CD4-positive, CD25-positive, alpha-beta regulatory T cell (primary cell): ENCODE results near the gene MSI2. TPM values are rescaled to one million over a fixed set of nuclear protein-coding genes. Genes with fewer than 3 reads are reported as not detected.
"Not testable (repeated sequence)": the region's sequence is repeated elsewhere in the genome, so short reads cannot be mapped to it uniquely, and the experiment has no call there.

Experiments
- ATAC-seq, 2 donors: fragments of 150-1000 bp; cut with Tn5 transposase; one replicate each; pipeline ENCODE4 v1.10.0; 2021; ENCODE audit warnings: low read depth in 2 of 2, moderate number of reproducible peaks in 2 of 2, moderate library complexity in 1 of 2
- DNase-seq, 3 donors: peaks; one replicate each; pipeline versions ENCODE4 v3.0.0 to v3.0.0-alpha.2; 2012 to 2022; ENCODE audit warnings: mixed read lengths in 1 of 3
- H3K27ac ChIP-seq: one replicate; pipeline ENCODE4 v1.7.0; 2013; ENCODE audit warnings: mild to moderate bottlenecking, low read length; ENCODE audit not compliant: insufficient read depth, poor library complexity, severe bottlenecking
- H3K27me3 ChIP-seq: one replicate; pipeline ENCODE4 v1.7.0; 2013; ENCODE audit warnings: low read length; ENCODE audit not compliant: control insufficient read depth, insufficient read depth
- H3K36me3 ChIP-seq: one replicate; pipeline ENCODE4 v1.7.0; 2013; ENCODE audit warnings: mild to moderate bottlenecking, low read length, moderate library complexity; ENCODE audit not compliant: control insufficient read depth, insufficient read depth
- H3K4me1 ChIP-seq: 2 replicates; pipeline ENCODE4 v1.7.0; 2013; ENCODE audit warnings: mild to moderate bottlenecking, low read length; ENCODE audit not compliant: insufficient read depth, control insufficient read depth, poor library complexity, severe bottlenecking
- H3K4me3 ChIP-seq: one replicate; pipeline ENCODE4 v1.7.0; 2013; ENCODE audit warnings: low read depth, mild to moderate bottlenecking, low read length, moderate library complexity
- H3K9me3 ChIP-seq, 2 experiments: 1 replicate in 1 of 2; 2 replicates in 1 of 2; pipeline ENCODE4 v1.7.0; 2013; ENCODE audit warnings: low read length in 2 of 2, mild to moderate bottlenecking in 1 of 2, moderate library complexity in 1 of 2; ENCODE audit not compliant: control insufficient read depth in 2 of 2
- H3K27ac Mint-ChIP-seq, 3 donors: one replicate each; pipeline ENCODE4 v1.8.0; 2020 to 2022; ENCODE audit warnings: mild to moderate bottlenecking in 3 of 3, mixed read lengths in 3 of 3, moderate library complexity in 2 of 3
- H3K27me3 Mint-ChIP-seq: one replicate; pipeline ENCODE4 v1.8.0; 2022; ENCODE audit warnings: mild to moderate bottlenecking, mixed read lengths
- H3K36me3 Mint-ChIP-seq: one replicate; pipeline ENCODE4 v1.8.0; 2020; ENCODE audit warnings: mixed read lengths
- H3K4me1 Mint-ChIP-seq, 4 donors: one replicate each; pipeline ENCODE4 v1.8.0; 2020 to 2022; ENCODE audit warnings: mixed read lengths in 4 of 4, mild to moderate bottlenecking in 1 of 4
- H3K4me3 Mint-ChIP-seq, 4 donors: one replicate each; pipeline ENCODE4 v1.8.0; 2020 to 2022; ENCODE audit warnings: mild to moderate bottlenecking in 4 of 4, mixed read lengths in 4 of 4, moderate library complexity in 3 of 4
- H3K9me3 Mint-ChIP-seq, 7 donors: one replicate each; pipeline ENCODE4 v1.8.0; 2020 to 2022; ENCODE audit warnings: mixed read lengths in 7 of 7, mild to moderate bottlenecking in 3 of 7, moderate library complexity in 2 of 7
- polyA plus RNA-seq, 4 donors: library from polyadenylated mRNA; unstranded; fragments of 300-500 nt; fragmentation: Illumina TruSeq; gene quantifications; one replicate each; pipeline ENCODE4 v1.2.3, GENCODE V29; 2021
- total RNA-seq: library from RNA; stranded (reverse); gene quantifications from one replicate; pipeline ENCODE4 v1.2.3, GENCODE V29; 2022

The MSI2 gene
- total and polyA plus RNA-seq, 5 donors from 2014 or later = 3.2 to 177 (median 3.4) TPM

DNA sequence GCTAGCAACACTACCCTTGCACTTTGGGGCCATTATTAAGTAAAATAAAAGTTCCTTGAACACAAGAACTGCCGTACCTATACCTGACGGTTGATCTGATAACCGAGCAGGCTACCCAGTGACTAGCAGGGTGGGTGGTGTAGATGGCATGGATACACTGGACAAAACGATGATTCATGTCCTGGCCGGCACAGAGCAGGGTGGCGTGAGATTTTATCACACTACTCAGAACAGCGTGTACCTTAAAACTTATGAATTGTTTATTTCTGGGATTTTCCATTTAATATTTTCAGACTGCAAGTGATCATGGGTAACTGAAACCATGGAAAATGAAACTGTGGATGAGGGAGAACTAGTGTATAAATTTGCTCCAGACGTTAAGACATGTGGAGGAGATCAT is 41.0 kb upstream of the MSI2 start:
- H3K36me3 Mint-ChIP-seq = no peaks in the 10 kb centered on the region
- H3K4me1 ChIP-seq = no peaks in the 10 kb centered on the region
- DNase-seq (no peak), ATAC-seq (no peak)
- peaks cover 31% of the 10 kb centered on the region for H3K27me3 ChIP-seq
- no peak overlapping the region for H3K27ac Mint-ChIP-seq
- H3K36me3 ChIP-seq = no peaks in the 10 kb centered on the region
- no peak overlapping the region for H3K4me3 Mint-ChIP-seq
- no peaks in the 10 kb centered on the region for H3K9me3 ChIP-seq
- peaks cover 0 to 8% (median 0%) of the 10 kb centered on the region in 7 donors for H3K9me3 Mint-ChIP-seq
- peaks cover 78% of the 10 kb centered on the region for H3K27me3 Mint-ChIP-seq
- no peak overlapping the region for H3K27ac ChIP-seq
- no peak overlapping the region for H3K4me3 ChIP-seq
- H3K4me1 Mint-ChIP-seq = peaks cover 0 to 4% (median under 1%) of the 10 kb centered on the region in 4 donors

DNA sequence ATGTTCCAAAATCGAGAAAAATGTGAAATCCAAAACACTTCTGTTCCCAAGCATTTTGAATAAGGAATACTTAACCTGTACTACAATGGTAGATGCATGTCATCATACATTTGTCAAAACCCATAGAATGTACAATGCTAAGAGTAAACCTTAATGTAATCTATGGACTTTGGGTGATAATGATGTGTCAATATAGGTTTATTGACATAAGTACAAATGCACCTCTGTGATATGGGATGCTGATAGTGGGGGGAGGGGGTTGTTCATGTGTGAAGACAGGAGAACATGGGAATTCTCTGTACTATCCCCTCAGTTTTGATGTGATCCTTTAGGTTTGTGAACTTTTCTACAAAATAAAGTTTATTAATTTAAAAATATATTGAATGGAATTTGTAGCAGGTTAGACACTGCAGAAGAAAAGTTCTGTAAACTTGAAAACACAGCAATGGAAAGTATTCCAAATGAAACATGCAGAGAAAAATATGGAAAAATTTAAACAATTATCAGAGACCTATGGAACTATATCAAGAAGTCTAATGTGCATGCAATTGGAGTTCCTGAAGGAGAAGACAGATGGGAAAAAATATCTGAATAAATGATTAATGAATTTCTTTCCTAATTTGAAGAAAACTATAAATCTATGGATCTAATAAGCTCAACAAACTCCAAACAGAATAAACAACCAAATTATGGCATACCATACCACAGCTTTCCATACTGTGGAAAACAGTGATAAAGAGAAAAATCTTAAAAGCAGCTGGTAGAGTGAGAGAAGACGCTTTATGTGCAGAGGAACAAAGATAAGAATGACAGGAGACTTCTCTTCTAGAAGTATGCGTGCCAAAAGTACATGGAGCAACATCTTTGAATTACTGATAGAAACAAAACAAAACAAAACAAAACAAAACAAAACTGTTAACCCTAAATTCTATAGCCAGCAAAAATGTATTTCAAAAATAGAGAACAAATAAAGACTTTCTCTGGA is 34.7 kb upstream of the MSI2 start:
- H3K4me3 ChIP-seq = no peak overlapping the region
- no peaks in the 10 kb centered on the region for H3K4me1 ChIP-seq
- Mint-ChIP-seq H3K27ac (no peak overlapping the region), H3K4me3 (no peak overlapping the region), H3K36me3 (no peaks in the 10 kb centered on the region), H3K4me1 (no peaks in the 10 kb centered on the region), H3K9me3 (peaks cover 0 to 14% (median 6%) of the 10 kb centered on the region in 7 donors), H3K27me3 (peaks cover 50% of the 10 kb centered on the region)
- no peak for ATAC-seq
- H3K9me3 ChIP-seq = peaks cover 4 to 10% of the 10 kb centered on the region in 2 experiments
- DNase-seq = no peak
- H3K27ac ChIP-seq = no peak overlapping the region
- peaks cover 15% of the 10 kb centered on the region for H3K27me3 ChIP-seq
- H3K36me3 ChIP-seq = no peaks in the 10 kb centered on the region

DNA sequence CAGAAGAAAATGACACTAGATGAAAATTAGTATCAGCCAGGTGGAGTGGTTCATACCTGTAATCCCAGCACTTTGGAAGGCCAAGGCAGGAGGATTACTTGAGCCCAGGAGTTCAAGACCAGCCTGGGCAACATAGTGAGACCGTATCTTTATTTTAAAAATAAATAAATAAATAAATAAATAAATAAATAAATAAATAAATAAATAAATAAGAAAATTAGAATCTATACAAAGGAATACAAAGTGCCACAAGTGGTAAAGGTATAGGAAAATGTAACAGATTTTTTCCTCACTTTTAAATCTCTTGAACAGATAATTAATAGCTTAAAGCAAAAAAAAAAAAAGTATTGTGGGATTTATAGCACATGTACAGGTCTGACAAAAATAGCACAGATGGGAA is 33.9 kb upstream of the MSI2 start:
- DNase-seq, H3K36me3 ChIP-seq, ATAC-seq, H3K36me3 Mint-ChIP-seq, H3K4me1 ChIP-seq, H3K27ac Mint-ChIP-seq, H3K27ac ChIP-seq, H3K4me1 Mint-ChIP-seq, H3K4me3 Mint-ChIP-seq, H3K4me3 ChIP-seq: not testable (repeated sequence)
- Histone ChIP-seq H3K9me3 (peaks cover 4 to 10% of the 10 kb centered on the region in 2 experiments), H3K27me3 (peaks cover 20% of the 10 kb centered on the region)
- peaks cover 50% of the 10 kb centered on the region for H3K27me3 Mint-ChIP-seq
- H3K9me3 Mint-ChIP-seq = peaks cover 0 to 14% (median 6%) of the 10 kb centered on the region in 7 donors

- no peak overlapping the region for H3K4me3 ChIP-seq
- H3K27me3 Mint-ChIP-seq = peaks cover 37% of the 10 kb centered on the region
These were observed 31.2 kb upstream of the MSI2 start for GRCh38 chr17:57225127-57225526.

DNA sequence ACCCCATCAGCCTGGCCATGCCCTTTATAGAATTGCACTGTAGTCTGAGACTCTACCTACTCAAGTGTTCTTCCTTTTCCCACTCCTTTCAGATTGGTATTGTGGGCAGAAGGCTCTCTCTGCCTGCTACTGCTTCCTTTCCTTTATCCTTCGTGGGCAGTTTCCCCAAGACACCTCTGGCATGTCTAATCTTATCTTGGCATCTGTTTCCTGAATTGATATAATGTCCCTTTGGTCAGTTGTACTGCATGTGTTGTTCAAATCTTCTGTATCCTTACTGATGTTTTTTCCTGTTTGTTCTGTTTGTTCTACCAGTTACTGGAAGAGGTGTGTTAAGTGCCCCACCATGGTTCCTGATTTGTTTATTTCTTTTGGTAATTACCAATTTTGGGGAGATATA is 29.5 kb upstream of the MSI2 start:
- no peaks in the 10 kb centered on the region for H3K36me3 Mint-ChIP-seq
- H3K27me3 Mint-ChIP-seq = peaks cover 46% of the 10 kb centered on the region
- Histone ChIP-seq H3K4me3 (no peak overlapping the region), H3K36me3 (no peaks in the 10 kb centered on the region), H3K4me1 (no peaks in the 10 kb centered on the region), H3K27me3 (peaks cover 10% of the 10 kb centered on the region), H3K27ac (no peak overlapping the region), H3K9me3 (peaks cover 4% of the 10 kb centered on the region in 2 experiments)
- ATAC-seq (no peak), DNase-seq (no peak)
- H3K4me1 Mint-ChIP-seq = no peaks in the 10 kb centered on the region
- H3K9me3 Mint-ChIP-seq = peaks cover 0 to 8% (median 1%) of the 10 kb centered on the region in 7 donors
- H3K4me3 Mint-ChIP-seq = no peak overlapping the region
- no peak overlapping the region for H3K27ac Mint-ChIP-seq

More at GRCh38 chr17:57225127-57225526, 31.2 kb upstream of the MSI2 start:
- Mint-ChIP-seq H3K36me3 (no peaks in the 10 kb centered on the region), H3K4me3 (no peak overlapping the region), H3K27ac (no peak overlapping the region), H3K9me3 (peaks cover 0 to 14% (median 2%) of the 10 kb centered on the region in 7 donors), H3K4me1 (no peaks in the 10 kb centered on the region)
- H3K27me3 ChIP-seq = peaks cover 11% of the 10 kb centered on the region
- ATAC-seq (no peak), DNase-seq (no peak)
- H3K9me3 ChIP-seq = peaks cover 4 to 10% of the 10 kb centered on the region in 2 experiments
- no peak overlapping the region for H3K27ac ChIP-seq
- H3K36me3 ChIP-seq = no peaks in the 10 kb centered on the region
- H3K4me1 ChIP-seq = no peaks in the 10 kb centered on the region

DNA sequence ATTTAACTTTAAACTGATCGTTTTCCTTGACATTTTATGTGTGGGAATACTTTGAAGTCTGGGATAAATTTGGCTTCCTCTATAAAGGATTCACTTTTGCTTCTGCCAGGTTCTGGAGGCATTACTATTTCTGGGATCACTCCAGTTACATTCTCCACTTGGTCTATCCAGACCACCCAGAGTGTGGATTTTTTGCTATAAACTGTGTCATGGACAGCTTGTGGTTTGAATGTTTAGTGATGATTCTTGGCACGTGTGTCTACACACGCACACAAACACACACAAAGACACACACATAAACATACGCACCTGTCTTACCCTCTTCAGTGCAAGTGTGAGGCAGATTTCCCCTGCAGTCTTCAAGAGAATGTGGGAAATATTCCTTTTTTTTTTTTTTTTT is 27.4 kb upstream of the MSI2 start:
- no peaks in the 10 kb centered on the region for H3K9me3 ChIP-seq
- H3K27ac Mint-ChIP-seq = no peak overlapping the region

DNA sequence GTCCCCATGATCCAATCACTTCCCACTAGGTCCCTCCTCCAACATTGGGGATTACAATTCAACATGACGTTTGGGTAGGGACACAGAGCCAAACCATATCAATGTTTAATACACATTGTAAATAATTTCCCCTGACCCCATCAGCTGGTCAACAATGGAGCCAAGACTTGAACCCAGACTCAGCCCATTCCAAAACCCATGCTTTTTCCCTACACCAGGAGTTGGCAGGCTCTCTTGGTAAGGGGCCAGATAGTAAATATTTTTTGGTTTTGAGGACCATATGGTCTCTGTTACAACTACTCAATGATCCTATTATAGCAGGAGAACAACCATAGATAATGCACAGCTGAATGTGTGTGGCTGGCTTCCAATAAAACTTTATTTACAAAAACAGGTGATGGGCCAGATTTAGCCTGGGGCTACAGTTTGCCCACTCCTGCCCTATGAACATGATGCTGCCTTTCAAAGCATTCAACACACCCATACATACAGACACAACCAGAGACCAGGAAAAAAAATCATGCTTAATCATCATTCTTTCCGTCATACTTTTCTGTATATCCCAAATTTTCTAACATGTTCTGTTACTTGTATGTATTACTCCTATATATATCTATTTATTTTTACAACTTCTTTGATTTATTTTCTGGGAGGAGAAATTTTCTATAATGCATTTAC is 22.1 kb upstream of the MSI2 start:
- peaks cover 0 to 3% (median 0%) of the 10 kb centered on the region in 7 donors for H3K9me3 Mint-ChIP-seq
- no peak overlapping the region for H3K27ac ChIP-seq
- no peaks in the 10 kb centered on the region for H3K4me1 Mint-ChIP-seq
- DNase-seq (no peak), ATAC-seq (no peak)
- H3K27me3 ChIP-seq = peaks cover 10% of the 10 kb centered on the region
- no peaks in the 10 kb centered on the region for H3K36me3 ChIP-seq
- no peak overlapping the region for H3K27ac Mint-ChIP-seq
- H3K4me3 ChIP-seq = no peak overlapping the region
- H3K9me3 ChIP-seq = no peaks in the 10 kb centered on the region
- H3K4me3 Mint-ChIP-seq = no peak overlapping the region
- no peaks in the 10 kb centered on the region for H3K36me3 Mint-ChIP-seq
- no peaks in the 10 kb centered on the region for H3K4me1 ChIP-seq
- peaks cover 32% of the 10 kb centered on the region for H3K27me3 Mint-ChIP-seq

More for the DNA sequence above, 27.4 kb upstream of the MSI2 start:
- Mint-ChIP-seq H3K27me3 (peaks cover 57% of the 10 kb centered on the region), H3K4me3 (no peak overlapping the region), H3K4me1 (no peaks in the 10 kb centered on the region), H3K9me3 (peaks cover 0 to 4% (median 0%) of the 10 kb centered on the region in 7 donors), H3K36me3 (no peaks in the 10 kb centered on the region)
- no peak for DNase-seq
- Histone ChIP-seq H3K27ac (no peak overlapping the region), H3K36me3 (no peaks in the 10 kb centered on the region), H3K4me1 (no peaks in the 10 kb centered on the region), H3K4me3 (no peak overlapping the region), H3K27me3 (peaks cover 18% of the 10 kb centered on the region)
- no peak for ATAC-seq
